ENCODE measurements around the gene CLIC5. TPM values are rescaled to one million over a fixed set of nuclear protein-coding genes. Genes with fewer than 3 reads are reported as not detected.

The CLIC5 gene
- 16.5 TPM for polyA plus RNA-seq (ENCODE audit: insufficient read length)

DNA sequence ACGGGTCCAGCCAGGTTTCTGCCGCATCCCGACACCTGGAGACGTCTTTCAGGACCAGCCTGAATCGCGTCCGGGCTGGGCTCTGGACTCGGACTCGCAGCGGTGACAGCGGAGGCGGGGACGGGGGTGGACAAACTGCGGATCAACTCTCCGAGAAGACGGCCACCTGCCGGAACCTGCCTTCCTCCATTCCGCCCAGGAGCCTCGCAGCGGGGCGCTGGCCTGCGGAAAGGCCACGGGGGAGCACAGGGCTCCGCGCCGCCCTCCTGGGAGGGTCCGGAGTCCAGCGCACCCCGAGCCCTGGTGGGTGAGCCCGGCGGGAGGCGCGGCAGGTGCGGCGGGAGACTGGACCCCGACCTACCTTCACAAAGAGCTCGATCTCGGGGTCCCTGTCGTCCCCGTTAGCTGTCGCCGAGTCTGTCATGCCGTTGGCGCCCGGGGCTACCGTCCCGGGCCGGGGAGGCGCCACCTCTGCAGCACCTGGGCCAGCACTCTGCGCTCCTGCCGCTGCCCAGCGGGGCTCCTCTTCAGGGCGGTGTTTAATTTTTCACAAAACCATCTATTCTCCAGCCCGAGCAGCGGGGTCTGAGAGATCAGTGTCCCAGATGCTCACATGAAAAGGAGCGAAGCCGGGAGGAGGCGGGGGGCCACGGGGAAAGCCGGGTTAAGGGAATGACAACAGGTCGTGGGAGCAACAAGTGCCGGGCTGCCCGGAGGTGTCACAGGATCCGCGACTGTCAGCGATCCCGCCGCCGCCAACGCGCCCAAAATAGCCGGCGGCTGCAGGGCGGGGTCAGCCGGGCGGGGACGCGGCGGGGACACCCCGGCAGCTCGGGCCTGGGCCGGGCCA is at the start of gene CLIC5:
Gene CLIC5, minus strand, starts transcription at position 742 of the 850 bp plus-strand sequence. Its CDS starts 318 bp downstream, at position 424.
- DNase-seq: no peak

DNA sequence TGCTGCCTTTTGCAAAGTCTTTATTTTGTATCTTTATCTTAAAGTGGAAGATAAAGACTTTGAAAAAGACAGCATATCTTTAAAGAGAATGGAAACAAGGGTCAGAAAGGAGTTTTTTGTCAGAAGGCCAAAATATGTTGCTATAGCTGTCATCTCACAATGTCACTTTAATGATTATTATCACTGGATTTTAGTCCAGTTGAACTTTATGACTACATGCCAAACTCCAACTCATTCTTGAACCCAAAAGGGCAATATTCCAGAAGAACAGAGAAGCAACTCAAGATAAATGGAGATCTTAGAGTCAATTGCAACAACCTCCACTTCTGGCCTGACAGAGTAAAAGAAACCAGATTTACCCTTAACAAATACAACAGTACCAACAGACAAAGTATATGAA is 47.3 kb upstream of the CLIC5 start:
- no peak for DNase-seq

DNA sequence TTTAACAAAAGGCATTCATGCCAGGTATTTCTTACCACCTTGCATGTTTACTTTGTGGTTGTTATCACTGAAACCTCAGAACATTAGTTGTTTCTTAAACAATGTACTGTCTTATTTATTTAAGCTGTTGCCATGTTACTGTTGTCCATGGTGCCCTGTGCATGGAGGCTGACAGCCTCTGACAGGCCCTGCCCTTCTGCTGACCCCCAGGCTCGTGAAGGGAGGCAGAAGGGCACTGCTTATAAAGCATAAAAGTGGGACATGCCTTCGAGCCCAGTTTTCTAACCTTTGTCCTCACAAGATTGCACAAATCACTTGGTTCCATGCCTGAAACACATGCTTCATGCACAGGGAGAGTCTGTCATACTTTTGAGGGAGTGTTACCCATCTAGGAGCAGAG is 46.7 kb upstream of the CLIC5 start:
- no peak for DNase-seq

DNA sequence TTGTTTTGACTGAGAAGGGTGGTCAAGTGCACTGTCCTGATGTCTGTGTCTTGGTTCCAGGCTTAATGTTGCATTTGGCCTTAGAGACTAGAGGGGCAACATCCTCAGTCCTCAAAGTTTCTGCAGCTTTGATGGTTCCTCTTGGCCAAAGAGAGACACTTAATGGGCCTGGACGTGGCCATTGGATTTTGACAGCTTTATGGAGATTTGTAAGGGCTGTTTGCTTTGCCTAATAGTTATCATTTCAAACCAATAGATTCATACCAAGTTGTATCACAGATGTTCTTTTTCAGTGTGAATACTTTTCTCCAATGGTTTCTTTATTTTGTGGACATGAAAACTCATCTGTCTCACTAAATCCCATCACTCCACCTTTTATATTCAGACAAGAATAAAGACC is 45.8 kb upstream of the CLIC5 start:
- DNase-seq: no peak

DNA sequence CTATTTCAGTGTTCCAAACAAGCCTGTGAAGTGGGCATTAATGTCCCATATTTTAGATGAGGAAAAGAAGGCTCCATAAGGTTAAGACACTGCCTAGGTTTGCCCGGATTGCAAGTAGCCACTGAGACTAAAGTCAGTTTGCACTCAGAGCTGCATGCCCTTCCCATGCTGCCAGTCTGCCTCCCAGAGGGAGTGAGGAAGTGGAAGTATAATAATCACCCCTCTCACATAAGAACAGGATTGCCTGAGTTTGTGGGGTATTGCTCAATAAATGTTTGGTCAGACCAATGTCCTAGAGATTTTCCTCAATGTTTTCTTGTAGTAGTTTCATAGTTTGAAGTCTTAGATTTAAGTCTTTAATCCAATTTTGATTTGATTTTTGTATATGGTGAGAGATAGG is 43.9 kb upstream of the CLIC5 start:
- no peak for DNase-seq

DNA sequence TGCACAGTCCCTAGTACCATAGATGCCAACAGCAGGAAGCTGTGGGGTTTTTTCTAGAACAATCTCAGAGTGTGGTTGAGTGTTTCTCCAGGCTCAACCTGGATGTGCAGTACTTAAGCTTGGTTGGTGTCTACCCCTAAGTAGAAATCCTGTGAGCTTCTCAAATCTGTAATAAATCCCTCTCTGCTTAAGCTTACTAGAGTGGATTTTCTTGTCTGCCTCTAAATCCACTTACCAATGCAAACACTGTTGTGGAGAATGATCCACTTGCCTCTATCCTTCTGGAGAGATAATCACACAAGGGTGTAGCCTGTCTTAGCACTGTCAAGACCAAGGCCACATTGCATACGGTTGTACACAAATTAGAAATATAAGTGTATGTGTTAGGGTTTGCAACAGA is 43.3 kb upstream of the CLIC5 start:
- no peak for DNase-seq

DNA sequence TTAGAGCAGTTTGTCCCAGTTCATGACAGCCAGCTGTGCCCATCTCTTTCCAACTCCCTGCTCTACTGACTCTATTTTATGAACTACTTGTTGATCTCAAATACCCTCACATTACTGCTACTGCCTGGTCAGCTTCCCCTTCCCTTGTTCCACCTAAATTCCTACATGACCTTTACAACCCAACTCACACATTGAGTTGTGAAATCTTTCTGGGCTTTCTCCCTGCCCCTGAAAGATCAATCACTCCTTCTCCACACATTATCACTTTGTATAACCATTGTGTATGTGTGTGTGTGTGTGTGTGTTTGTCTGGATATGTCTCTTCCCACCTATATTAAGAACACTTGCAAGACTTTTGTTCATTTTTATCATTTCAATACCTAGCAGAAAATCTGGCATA is 42.1 kb upstream of the CLIC5 start:
- DNase-seq: no peak

DNA sequence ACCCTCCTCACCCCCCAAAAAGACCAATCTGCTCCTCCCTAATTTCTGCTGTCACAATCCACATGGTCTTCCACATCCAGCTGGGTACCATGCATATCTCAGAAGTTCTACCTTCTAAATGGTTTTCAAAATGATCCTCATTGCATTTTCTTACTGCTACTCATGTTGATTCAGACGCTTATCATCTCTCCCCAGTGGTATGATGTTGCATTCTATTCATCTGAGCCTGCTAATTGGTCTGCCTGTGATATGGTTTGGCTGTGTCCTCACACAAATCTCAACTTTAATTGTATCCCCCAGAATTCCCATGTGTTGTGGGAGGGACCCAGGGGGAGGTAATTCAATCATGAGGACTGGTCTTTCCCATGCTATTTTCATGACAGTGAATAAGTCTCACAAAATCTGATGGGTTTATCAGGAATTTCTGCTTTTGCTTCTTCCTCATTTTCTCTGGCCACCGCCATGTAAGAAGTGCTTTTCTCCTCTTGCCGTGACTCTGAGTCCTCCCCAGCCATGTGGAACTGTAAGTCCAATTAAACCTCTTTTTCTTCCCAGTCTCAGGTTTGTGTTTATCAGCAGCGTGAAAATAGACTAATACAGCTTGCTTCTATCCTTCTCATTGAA is 41.4 kb upstream of the CLIC5 start:
- no peak for DNase-seq

DNA sequence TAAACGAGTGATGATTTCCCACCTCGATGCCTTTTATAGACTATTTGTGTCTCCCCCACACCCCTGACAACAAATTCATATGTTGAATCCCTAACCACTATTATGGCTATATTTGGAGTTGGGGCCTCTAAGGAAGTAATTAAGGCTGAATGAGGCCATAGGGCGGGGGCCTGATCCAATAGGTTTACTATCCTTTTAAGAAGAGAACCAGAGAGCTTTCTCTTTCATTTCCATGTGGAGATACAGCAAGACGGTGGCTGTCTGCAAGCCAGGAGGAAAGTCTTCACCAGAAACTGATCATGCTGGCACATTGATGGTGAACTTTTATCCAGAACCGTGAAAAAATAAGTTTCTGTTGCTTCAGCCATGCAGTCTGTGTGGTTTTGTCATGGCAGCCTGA is 38.9 kb upstream of the CLIC5 start:
- no peak for DNase-seq

DNA sequence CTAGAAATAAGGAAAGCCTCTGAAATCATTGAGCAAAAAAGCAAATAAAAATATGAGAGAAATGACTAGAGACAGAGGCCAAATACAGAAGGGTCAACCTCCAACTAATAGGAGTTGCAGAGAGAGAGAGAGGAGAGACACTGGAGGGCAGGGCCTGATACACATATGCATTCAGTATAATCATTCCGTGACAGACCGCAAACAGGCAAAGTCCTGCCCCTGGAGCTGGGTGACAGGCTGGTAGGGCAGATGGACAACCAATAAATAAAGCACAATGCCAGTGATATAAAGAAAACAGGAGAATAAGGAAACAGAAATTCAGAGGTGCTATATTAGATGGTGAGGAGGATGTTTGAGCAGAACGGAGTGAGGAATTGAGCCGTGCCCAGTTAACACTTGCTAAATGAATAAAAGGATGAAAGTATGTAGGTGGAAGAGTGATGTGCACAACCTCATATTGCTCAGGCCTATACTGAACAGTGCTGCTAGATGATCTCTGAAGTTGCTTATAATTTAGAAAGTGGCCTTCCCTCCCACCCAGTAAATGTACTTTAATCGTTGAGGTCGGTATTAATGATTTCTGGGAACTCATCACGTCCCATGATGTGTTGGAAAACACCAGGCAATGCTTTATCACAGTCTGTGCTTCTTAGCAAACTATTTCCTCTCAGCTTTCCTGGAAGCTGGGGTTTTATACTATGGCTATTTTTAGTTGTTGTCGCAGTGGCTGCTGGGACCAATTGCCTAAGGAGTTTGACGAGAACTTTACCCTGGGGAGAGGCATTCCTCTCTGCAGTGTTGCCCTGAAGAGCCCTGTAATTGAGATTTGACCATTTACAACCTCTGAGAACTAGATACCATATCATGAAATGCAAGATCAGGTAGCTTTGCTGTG is 37.6 kb upstream of the CLIC5 start:
- no peak for DNase-seq

DNA sequence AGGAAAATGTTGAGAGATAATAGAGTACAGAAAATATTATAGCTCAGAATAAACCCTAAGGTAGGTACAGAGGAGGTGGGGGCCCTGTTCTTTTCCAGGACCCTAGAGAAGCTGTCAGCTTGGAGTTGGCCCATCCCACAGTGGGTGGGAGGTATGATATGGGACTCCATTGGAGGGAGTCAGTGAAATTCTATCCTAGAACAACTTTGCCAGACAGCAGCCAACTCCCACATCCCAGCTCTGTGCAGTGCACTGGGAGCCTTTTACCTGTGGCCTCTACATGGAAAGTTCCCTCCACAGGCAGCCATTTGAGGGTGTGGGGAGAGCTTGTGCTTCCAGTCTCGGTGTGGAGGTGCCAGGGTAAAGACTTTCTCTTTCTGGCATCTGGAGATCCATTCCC is 36.8 kb upstream of the CLIC5 start:
- no peak for DNase-seq

DNA sequence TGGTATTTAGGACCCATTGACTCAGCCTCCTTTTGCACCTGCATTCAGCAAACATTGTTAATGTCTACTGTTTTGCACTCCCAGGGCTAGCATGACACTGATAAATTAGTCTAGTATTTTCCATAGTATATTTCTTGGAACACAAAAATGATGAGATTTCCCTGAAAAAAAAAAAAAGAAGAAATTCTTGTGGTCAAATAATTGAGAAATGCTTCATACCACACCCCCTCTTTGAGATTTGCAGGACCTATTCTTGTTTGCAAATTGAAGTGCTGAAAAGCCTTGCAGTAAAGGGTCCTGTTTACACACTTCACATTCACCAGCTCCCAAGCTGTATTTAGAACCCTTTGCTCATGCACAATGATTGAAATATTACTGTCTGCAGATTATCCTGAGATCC is 36.3 kb upstream of the CLIC5 start:
- DNase-seq: no peak

DNA sequence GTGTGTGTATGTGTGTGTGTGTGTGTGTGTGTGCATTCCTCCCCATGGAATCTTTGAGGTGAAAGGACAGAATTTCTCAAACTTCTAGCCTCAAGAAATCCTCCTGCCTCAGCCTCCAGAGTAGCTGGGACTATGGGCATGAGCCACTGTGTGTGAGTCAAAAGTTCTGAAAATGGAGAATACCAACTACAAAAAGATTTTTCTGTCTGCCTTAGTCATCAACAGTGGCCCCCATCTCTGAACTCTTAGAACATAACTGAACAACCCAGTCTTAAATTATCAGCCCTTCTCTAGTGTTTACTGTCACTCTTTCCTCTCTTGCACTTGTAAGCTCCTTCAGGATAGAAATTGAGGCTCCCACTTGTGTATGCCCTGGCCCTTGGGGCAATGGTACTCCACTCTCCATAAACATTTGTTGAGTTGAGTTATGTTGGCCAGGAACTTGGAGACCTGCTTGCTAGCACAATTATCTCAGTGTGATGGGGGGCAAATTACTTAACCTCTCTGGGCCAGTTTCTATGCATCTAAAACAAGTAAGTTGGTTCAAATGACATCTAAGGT is 35.3 kb upstream of the CLIC5 start:
- DNase-seq: no peak

DNA sequence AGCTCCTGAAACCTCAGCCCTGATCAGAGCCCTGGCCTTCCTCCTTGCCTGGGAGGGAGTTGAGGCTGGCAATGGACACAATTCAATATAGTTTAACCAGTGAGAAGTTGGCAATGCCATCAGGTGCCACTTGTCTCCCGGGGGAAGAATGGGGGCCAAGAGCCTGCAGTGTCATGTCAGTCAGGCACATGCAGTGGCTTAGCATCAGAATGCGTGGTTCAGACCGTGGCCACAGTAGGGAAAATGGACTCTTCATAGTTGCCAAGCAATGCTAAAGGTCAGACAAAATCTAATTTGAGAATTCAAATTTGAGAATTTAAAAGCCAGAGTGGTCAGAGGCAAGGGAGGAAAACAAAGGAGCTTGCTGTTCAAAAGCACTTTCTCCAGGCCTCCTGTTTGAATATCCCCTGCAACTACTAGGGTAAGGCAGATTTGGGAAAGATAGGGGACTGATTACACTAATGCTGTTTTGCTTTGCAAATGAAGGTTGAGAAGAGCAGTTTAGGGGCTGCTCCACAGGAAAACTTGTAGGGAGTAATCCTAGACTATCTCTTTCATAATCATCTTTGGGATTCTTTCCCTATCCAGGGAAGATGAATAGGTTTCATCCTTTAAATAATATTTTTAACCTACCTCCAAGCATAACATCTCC is 33.1 kb upstream of the CLIC5 start:
- no peak for DNase-seq

DNA sequence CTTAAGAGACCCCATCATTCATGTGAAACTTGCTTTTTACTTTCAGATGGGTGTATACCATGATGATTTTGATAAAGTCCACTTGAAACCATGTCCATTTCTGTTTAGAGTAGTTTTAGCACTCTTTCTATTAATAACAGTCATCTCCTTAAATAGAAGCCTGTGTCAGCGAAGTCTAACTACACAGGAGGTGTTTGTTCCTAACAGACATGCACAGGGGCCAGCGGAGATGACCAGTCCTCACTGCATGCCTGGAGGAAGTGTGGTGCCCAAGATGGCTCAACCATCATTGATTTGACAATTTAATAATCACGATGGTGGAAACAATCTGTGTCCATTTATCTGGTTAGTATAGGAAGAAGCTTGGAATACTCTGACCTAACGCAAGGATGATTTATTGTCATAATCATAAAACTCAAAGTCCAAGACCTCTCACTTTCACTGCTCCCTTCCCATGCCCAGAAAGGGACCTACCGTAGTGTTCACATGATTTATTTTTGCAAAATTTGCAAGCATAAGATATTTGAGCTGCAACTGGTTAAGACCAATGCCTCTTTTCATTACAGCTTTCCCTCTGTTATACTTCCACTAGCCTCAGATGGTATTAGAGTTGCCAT is 31.0 kb upstream of the CLIC5 start:
- DNase-seq: no peak

DNA sequence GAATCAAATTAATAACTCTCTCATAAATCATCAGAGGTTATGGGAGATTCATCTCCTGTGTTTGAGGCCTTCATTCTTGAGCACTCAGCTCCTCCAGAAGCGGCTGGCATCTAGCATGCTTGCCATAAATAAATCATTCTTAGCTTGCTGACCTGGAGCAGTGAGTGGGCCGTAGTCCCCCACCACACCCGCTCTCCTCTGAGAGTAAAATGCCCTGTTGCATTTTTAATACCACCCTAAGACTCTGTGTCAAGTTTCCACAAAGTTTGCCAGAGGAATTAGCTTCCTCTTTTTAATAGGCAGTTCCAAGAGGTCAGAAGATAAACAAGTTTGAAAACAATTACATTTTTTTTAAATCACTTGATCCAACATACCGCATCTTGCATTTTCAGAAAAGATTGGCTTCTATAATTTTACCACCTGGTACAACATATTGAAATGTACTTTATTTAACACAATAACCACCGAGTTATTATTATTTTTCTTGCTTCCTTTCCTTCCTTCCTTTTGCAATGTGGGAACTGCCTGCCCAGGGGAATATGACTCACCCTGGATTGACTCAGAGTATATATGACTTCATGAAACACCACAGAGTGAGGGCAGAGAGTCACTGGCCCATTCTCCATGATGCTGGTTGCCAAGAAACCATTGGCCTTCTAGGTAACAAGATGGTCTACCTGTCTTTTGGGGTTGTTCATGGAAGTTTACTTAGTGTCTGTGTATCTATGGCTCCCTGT is 29.4 kb upstream of the CLIC5 start:
- DNase-seq: peak; percentile 18

DNA sequence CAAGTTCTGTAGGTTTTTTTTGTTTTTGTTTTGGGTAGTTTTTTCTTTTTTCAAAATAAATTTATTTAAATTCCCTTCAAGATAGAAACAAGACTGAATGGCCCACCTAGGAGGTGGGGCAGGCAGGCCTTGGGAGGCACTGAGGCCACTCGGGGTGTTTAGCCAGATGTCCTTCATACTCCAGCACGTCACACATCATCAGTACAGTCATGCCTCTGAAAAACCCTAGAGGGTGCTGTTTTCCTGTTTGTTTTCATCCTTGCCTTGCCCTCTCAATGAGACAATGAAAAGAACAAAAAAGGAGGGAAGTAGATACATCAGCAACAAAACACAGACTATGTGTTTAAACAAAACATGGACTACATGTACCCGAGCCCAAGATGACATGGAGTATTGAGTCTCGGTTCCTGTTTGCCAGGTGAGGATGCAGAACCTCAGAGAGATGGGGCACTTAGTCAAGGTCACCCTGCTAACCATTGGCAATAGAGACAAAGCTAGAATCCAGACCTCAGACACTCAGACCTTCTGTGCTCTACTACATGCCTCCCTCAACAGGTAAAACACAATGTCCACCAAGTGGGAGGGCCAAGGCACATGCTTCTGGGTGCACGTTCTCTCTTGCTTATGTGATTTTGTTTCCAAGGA is 26.8 kb upstream of the CLIC5 start:
- DNase-seq: no peak

DNA sequence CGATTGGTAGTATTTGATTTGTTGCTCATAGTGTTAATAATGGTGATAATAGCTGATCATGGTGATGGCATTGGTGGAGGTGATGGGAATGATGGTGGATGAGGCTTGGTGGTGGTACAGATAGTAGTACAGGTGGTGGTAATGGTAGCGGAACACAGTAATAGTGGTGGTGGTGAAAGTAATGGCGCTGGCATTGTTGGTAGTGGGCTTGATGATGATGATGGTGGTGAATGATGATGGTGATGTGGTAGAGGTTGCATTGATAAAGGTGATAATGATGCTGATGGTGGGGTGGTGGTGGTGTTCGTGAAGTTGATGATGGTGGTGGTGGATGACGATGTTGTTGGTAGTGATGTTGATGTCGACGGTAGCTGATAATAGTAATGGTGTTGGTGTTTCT is 24.6 kb upstream of the CLIC5 start:
- DNase-seq: no peak

DNA sequence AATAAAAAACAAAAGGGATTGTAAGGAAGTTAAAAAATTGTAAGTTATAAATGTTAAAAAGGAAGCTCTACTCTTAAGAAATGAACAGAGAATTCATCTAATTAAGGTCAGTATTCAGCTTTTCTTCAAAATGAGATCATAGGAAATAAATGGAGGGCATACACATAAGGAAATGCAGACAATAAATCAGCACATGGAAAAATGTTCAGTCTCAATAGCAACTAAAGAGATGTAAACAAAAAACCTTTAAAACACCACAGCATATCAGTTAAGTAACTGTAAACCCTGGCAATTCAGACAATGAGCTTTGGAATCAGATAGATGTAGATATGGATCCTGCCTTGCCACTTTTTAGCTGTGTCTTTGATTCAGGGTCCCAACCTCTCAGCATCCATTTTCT is 24.0 kb upstream of the CLIC5 start:
- DNase-seq: no peak

DNA sequence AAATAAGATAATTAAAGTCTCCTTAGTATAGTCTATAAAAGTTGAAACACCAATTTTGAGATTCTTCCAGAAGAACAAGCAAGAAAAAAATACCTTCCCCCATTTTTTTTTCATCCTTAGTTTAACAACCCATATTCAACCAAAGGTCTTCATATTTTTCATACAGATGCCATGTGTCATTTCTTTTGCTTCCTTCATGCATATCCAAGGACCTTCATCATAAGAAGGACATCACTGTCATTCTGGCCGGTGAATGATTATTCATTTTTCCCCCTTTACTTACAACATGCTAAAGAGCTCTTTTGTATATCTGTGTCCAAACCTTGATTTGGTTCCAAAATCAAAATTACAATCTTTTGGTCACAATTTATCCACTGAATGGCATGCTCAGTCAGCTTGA is 21.3 kb upstream of the CLIC5 start:
- no peak for DNase-seq

DNA sequence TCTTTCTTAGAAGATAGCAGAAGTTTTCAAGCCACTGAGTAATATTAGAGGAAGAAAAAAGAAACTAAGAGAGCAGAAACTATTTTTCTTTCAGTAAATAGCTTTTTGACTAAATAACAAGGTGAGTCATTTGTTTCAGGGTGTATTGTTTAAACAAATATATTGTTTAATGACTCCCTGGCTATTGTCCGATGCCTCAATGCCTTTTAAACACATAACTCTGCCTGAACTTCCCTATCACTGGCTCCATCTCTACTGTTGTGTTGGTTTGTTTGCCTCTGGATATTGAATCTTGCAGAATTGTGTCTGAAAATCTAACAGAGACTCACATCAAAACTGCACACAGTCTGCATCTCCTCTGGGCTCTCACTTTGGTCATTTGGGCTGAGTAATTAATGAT is 19.6 kb upstream of the CLIC5 start:
- DNase-seq: no peak
